ENCODE data around the gene NSRP1. TPM values are rescaled to one million over a fixed set of nuclear protein-coding genes. Genes with fewer than 3 reads are reported as not detected.
"Not testable (repeated sequence)": the region's sequence is repeated elsewhere in the genome, so short reads cannot be mapped to it uniquely, and the experiment has no call there.

Gene NSRP1
- total RNA-seq, 2 experiments from 2014 or later = 24.3 to 28.4 TPM

DNA sequence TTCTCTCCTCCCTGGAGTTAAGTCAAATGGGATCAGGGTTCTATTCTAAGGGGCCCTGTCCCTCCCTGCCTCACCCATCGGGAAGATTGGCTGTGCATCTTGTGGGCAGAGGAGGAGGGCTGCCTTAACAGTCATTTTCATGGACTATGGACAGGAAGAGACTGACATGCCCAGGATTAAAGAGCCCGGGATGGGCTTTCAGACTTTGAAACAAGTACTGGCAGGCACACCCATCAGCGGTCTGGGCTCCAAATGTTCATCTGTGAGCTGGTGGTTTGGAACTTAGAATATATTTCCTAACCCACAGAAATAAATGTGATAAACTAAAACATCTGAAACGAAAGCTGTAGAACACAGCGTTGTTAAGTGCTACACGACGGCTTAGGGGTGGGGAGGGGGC lies 112.4 kb downstream of the NSRP1 start:
- H3K4me1 Mint-ChIP-seq (ENCODE audit: low read depth) = no peaks in the 10 kb centered on the region
- no peaks in the 10 kb centered on the region for H3K36me3 Mint-ChIP-seq (ENCODE audit: low read depth)
- H3K27ac Mint-ChIP-seq = no peak overlapping the region
- peaks cover 20% of the 10 kb centered on the region for H3K27me3 Mint-ChIP-seq
- intact Hi-C loops (cut with micrococcal nuclease) = no loop called here
- no peak for DNase-seq
- TF ChIP-seq CTCF (IDR thresholded peaks at IDR 0.05) = no peak
- no peak for ATAC-seq
- H3K9me3 Mint-ChIP-seq = no peaks in the 10 kb centered on the region
- ChIA-PET CTCF (interaction anchor here (0.8 to 1.7 kb wide), 4 partner anchors 27 to 136 kb away, joined by 3 to 5 read pairs (median 4); no protein-coding TSS in a partner anchor), POLR2A (no interaction called here)
- no peak overlapping the region for H3K4me3 Mint-ChIP-seq

DNA sequence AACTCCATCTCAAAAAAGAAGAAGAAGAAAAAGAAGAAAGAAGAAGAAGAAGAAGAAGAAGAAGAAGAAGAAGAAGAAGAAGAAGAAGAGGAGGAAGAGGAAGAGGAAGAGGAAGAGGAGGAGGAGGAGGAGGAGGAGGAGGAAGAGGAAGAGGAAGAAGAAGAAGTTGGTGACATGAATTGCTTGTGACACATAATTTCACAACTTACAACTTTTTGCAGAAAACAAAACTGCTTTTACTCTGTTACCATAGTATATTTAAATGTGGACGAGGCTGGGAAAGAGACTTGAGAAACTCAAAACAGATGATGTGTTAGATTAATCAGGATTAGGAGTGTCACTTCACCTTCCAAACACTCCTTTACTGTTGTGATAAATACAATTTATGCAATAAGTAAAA lies 113.4 kb downstream of the NSRP1 start:
- intact Hi-C loops (cut with micrococcal nuclease); H3K9me3 Mint-ChIP-seq; ATAC-seq; H3K27ac Mint-ChIP-seq; H3K4me1 Mint-ChIP-seq (ENCODE audit: low read depth); DNase-seq; POLR2A ChIA-PET; H3K36me3 Mint-ChIP-seq (ENCODE audit: low read depth); H3K4me3 Mint-ChIP-seq: not testable (repeated sequence)
- H3K27me3 Mint-ChIP-seq = peaks cover 30% of the 10 kb centered on the region
- CTCF ChIA-PET = interaction anchor here (1.6 to 1.7 kb wide), 2 partner anchors 104 to 137 kb away, joined by 5 read pairs; no protein-coding TSS in a partner anchor

- Mint-ChIP-seq H3K4me1 (ENCODE audit: low read depth) (peaks cover 6% of the 10 kb centered on the region), H3K36me3 (ENCODE audit: low read depth) (no peaks in the 10 kb centered on the region), H3K4me3 (no peak overlapping the region), H3K27ac (no peak overlapping the region), H3K9me3 (no peaks in the 10 kb centered on the region), H3K27me3 (peaks cover 33% of the 10 kb centered on the region)
- no peak for TF ChIP-seq CTCF (IDR thresholded peaks at IDR 0.05)
- intact Hi-C loops (cut with micrococcal nuclease) = no loop called here
- ATAC-seq = no peak
- DNase-seq = no peak
- POLR2A ChIA-PET = no interaction called here
- CTCF ChIA-PET = interaction anchor here (1.3 kb wide), 1 partner anchor 105 kb away, joined by 5 read pairs; no protein-coding TSS in a partner anchor
Measured at GRCh38 chr17:30230596-30231125, 114.0 kb downstream of the NSRP1 start.

DNA sequence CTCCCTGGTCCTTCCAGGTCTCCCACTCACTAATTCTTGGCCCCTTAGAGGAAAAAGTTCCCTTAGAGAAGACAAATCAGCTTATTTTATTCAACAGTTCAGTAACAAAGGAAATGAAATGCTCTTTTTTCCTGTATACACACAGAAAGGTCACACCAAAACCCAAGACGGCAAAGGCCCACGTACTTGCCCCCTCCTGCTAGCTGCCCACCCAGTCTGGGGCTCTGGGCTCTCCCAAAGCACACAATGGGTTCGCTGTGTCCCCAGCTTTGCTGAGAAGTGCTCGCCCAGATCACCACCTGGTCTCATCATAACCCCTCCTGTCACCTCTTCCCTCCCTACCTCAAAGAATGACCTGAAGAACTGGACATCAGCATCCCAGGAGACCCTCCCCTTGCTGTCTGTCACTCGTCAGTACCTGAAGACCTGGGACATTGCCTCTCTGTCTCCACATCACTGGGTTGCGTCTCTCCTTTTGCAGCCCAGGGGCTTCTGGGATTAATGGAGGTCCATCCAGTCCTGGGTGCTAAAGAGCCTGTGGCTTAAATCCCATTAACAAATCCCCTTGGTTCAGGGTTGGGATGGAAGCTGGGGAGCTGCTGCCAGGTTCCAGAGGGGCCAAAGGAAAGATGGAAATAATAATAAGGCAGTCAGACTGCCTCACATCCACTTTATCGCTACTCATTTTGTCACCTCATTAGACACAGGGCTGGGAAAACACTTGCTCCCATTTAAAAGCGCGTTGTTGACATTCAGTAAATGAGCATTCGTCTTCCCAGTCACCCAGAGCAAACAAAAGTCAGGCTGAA lies 115.6 kb downstream of the NSRP1 start:
- POLR2A ChIA-PET = no interaction called here
- H3K27ac Mint-ChIP-seq = no peak overlapping the region
- no peak overlapping the region for H3K4me3 Mint-ChIP-seq
- CTCF ChIA-PET = interaction anchor here (1.3 kb wide), 1 partner anchor 107 kb away, joined by 5 read pairs; no protein-coding TSS in a partner anchor
- intact Hi-C loops (cut with micrococcal nuclease) = no loop called here
- ATAC-seq (no peak), DNase-seq (no peak)
- no peaks in the 10 kb centered on the region for H3K36me3 Mint-ChIP-seq (ENCODE audit: low read depth)
- no peak for TF ChIP-seq CTCF (IDR thresholded peaks at IDR 0.05)
- peaks cover 12% of the 10 kb centered on the region for H3K4me1 Mint-ChIP-seq (ENCODE audit: low read depth)
- peaks cover 40% of the 10 kb centered on the region for H3K27me3 Mint-ChIP-seq
- no peaks in the 10 kb centered on the region for H3K9me3 Mint-ChIP-seq

DNA sequence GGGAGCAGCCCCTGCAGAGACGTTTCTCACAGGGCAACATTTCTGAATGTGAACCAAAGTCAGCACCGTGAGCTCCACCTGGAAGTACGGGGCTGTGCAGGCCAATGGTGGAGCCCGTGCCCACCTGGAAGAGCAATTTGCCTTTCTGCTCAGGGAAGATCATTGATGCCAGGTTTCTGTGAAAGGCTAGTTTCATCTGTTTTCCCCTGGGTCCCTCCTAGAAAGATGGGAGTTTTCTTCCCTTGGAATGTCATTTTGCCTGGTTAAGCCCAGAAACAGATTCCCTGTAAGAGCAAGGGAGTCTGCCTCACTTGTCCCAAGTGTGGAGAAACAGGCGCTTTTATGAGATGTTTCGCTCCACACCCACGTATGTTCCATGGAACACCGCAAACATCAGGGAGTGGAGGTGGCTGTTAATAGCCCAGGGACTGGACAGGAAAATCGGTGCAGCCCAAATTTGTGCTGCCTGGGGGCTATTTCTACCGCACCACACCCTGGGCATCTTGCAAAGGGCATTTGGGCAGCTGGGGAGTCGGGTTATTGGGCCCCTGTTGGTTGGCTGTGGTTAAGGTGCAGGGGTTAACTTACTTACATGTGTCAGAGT lies 116.3 kb downstream of the NSRP1 start:
- H3K27me3 Mint-ChIP-seq = peaks cover 47% of the 10 kb centered on the region
- no peak overlapping the region for H3K4me3 Mint-ChIP-seq
- no peak overlapping the region for H3K27ac Mint-ChIP-seq
- no peaks in the 10 kb centered on the region for H3K9me3 Mint-ChIP-seq
- peaks cover 18% of the 10 kb centered on the region for H3K4me1 Mint-ChIP-seq (ENCODE audit: low read depth)
- ATAC-seq (no peak), DNase-seq (no peak)
- CTCF ChIA-PET = interaction anchor here (1.0 kb wide), 1 partner anchor 108 kb away, joined by 3 read pairs; no protein-coding TSS in a partner anchor
- H3K36me3 Mint-ChIP-seq (ENCODE audit: low read depth) = no peaks in the 10 kb centered on the region
- intact Hi-C loops (cut with micrococcal nuclease) = no loop called here
- POLR2A ChIA-PET = no interaction called here
- TF ChIP-seq CTCF (IDR thresholded peaks at IDR 0.05) = no peak

All from activated CD8-positive, alpha-beta T cell treated with anti-CD3 and anti-CD28 coated beads for 36 hours (primary cell).